HG03571 (cell line): ENCODE results near the gene FXYD1.
"Not testable (repeated sequence)": the region's sequence is repeated elsewhere in the genome, so short reads cannot be mapped to it uniquely, and the experiment has no call there.

ENCODE experiments used
- ATAC-seq: cut with Tn5 transposase; IDR thresholded peaks from one replicate; pipeline ENCODE4 v1.9.1; 2021; ENCODE audit not compliant: unreplicated experiment

The FXYD1 gene

DNA sequence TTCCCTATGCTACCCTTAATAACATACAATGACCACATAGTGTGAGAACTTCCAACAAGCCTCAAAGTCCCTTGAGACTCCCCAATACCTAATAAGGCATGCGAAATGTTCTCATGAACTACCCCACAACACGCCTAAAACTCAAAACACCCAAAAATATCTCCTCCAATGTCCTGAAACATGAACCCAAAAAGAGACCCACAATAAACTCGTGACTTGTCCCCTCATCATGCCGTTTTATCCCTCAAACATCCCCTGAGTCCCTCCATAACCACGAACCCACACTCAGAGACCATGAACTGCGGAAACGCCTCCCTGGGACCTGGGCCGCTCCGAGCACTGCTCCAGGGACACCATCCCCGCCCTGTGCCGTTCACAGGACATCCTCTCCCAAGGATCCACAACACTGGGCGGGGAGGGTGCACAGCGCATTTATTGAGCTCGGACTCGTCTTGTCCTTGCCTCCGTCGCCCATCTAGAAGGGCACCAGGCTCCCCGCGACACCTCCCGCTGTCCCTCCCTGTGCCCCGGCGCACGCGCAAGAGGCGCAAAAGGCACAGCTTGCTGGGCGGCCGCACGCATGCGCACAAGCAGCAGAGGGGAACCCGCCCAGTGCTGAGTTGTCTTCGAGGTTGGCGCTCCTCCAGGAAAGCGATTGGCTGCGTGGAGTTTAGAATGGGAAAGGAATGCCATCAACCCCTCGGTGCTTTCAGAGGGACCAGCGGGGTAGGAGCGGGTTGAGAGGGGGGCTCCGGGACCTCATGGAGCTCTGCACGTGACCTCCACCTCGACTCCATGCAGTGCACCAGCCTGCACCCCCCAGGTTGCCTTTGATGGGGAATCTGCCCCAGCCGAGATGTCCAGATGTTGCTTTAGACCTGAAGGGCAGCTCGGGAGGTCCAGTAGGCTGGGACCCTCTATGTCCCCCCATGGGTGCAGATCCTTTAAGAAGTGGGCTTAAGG lies 14.2 kb upstream of the FXYD1 start:
- ATAC-seq, result no peak

GRCh38 chr19:35125270-35125717 lies 13.3 kb upstream of the FXYD1 start:
- no peak for ATAC-seq

- ATAC-seq, result no peak
Measured at GRCh38 chr19:35125749-35126623, 12.6 kb upstream of the FXYD1 start.

GRCh38 chr19:35126624-35126959 lies 12.0 kb upstream of the FXYD1 start:
- no peak for ATAC-seq

DNA sequence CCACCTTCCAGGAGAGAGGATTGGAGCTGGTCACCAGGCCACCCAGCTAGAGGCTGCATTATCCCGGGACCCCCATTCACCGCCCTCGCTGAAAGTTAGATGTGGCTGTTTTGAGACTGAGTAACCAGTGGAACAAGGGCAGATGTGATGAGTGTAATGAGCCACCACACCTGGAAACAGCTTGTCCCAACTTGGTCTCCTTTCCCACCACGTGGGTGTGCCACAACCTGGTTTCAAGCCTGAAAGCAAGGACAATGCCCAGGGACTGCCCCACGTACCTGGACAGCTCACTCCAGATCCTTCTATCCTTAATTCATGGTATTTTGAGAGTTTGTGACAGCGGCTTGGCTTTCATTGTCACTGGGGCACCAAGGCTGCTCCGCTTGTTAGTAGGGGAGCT lies 10.8 kb upstream of the FXYD1 start:
- no peak for ATAC-seq

DNA sequence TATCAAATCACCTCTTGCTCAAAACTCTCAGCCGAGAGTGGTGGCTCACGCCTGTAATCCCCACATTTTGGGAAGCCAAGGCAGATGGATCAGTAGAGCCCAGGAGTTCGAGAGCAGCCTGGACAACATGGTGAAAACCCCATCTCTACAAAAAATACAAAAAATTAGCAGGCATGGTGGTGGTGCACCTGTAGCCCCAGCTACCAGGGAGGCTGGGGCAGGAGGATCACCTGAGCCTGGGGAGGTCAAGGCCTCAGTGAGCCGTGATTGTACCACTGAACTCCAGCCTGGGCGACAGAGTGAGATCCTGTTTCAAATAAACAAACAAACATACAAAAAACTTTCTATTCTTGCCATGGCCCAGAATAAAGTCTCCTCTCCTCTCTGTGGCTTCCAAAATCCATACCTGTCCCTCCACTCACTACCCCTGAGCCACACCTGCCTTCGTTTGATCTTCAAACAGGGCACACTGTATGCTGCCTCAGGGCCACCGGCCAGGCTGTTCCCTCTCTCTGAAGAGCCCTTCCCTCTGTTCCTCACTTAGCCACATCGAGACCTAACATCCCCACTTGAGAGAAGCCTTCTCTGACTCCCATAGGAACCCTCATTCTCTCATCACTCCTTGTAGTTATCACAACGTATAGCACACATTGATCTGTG lies 10.1 kb upstream of the FXYD1 start:
- no peak for ATAC-seq

GRCh38 chr19:35129724-35130274 lies 8.8 kb upstream of the FXYD1 start:
- not testable (repeated sequence) for ATAC-seq

DNA sequence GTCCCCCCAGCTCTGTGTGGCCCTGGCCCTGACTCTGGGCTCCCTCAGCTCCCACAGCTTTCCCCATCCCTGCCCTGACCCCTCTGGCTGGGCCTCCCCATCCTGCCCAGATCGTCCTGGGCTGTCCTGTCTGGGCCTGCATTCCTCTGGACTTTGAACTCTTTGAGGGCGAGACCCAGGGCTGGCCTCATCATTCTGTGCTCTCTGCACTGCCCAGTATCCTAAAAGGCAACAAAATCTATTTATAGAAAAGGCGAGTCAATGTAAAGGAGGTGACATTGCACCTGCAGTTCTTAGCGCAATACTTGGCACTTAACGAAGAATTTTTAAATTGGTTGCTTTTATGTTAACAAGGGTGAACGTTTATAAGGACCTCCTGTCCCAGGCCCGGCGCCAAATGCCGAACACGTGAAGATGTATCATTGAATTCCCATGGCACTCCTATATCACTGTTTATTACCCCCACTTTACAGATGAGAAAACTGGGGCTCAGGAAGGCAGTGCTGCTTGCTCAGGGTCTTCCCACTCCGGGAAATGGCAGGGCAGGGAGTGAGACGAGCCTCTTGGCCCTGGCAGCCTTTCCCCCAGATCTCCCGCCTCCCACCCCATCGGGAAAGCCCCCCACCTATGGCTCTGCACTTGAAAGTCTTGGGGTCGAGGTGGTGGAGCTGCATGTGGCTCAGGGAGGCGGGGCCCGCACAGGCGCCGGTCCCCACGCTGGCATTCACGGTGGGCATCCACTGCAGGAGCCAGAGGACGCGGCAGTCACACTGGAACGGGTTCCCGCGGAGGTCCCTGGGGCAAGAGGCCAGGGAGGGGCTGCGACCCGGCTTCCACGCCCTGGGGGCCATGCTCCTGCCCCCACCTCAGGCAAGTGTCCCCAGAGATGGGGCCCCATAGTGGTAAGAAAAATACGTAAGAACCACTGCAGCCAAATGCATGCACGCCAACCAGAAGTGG lies 7.6 kb upstream of the FXYD1 start:
- ATAC-seq, result no peak

DNA sequence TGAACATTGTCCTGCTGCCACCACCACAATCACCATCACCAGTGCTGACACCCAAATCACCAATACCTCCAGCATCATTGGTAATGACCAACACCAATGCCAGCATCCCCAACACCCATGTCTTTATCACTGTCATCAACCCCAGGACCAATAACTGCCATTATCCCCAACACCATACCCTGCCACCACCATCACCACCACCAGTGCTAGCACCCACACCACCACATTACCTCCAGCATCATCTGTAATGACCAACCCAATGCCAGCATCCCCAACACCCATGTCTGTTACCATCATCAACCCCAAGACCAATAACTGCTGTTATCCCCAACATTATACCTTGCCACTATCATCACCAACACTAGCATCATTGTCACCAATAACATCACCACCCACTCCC lies 6.4 kb upstream of the FXYD1 start:
- no peak for ATAC-seq

DNA sequence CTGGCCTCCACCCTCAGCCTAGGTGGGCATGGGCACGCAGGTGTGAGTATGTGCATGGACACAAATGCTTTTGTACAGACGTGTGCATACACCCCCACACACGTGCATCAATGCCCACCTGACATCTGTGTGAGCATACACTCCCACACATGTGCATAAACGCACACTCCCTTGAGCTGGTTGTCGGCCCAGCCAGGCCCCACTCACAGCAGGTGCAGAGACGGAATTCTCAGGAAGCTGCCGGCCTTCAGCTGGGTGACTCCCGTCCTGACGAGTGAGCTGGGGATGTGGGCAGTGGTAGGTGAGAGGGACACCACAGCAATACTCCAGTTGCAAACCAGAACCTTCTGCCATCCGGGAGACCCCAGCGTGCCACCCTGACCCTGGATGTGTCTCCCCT lies 4.8 kb upstream of the FXYD1 start:
- ATAC-seq, result no peak

GRCh38 chr19:35134601-35135242 lies 3.9 kb upstream of the FXYD1 start, which contains the start of gene LGI4:
Gene LGI4, minus strand, starts transcription at chr19:35135059. Its CDS starts 379 bp downstream, at chr19:35134680.
- no peak for ATAC-seq

DNA sequence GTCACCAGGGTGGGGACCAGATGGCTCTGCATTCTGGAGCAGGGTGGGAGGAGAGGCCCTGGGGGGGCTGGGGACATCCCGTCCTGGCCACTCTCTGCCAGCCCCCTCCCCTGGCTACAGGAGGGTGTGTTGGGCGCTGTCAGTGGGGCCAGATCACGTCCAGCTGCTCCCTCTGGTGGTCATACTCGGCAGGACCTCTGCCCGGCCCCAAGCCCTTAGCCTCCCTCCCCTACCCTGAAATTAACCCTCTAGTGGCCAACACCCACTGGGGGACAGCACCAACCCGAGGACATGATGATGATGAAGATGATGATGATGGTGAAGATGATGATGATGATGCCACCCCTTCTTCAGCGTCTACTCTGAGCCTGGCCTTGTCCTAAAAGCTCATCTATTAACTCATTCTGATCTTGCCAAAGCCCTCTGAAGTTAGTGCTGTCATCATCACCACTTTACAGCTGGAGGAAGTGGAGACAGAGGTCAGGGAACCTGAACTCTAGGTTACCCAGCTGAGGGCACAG lies 3.2 kb upstream of the FXYD1 start:
- no peak for ATAC-seq

GRCh38 chr19:35136231-35136630 lies 2.4 kb upstream of the FXYD1 start:
- ATAC-seq, result no peak

- no peak for ATAC-seq
Measured at GRCh38 chr19:35136977-35137702, 1.5 kb upstream of the FXYD1 start.

GRCh38 chr19:35140207-35140961 lies 1.8 kb downstream of the FXYD1 start:
- no peak for ATAC-seq

DNA sequence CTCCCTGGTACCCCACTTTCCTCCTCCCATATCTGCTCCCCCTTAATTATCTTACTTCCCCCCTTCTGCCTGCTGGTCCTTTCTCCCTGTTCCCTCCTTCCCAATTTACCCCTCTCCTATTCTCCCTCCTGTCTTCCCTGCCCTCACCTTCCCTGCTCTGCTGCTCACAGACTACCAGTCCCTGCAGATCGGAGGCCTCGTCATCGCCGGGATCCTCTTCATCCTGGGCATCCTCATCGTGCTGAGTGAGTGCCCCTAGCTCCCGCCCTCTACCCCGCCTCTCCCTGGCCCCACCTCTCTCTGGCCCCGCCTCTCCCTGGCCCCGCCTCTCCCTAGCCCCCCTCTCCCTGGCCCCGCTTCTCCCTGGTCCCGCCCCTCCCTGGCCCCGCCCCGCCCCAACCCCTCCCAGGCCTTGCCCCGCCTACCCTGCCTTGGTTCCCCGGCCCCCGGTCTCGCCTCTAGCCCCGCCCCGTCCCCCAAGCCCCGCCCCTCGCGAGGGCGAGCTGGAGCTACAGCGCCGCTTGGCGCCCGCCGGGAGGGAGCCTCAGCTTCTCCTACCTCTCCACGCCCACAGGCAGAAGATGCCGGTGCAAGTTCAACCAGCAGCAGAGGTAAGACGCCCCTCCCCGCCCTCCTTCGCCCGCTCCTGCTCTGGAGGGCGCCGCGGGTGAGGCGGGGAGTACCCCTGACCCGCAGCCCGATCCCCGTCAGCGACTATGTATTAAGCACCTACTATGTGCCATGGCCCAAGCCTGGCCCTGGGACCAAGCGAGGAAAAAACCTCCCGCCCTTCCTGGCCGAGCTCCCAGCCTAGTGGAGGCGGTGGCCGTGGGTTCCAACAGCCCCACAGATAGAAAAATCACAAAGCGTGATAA lies 2.6 kb downstream of the FXYD1 start:
- ATAC-seq, result peak; percentile 50
